Esophagus squamous epithelium (tissue), 5 donors: ENCODE data around the gene CAMK4. TPM values are rescaled to one million over a fixed set of nuclear protein-coding genes. Genes with fewer than 3 reads are reported as not detected.
A peak's percentile ranks its signal among the peaks of the same experiment; 100 is the strongest.

Experiments
- DNase-seq: peaks from one replicate; lab custom pipeline; 2025; lab: John Stamatoyannopoulos, UW
- H3K27ac ChIP-seq, 4 donors: fragments of 200-600 bp; sonication (generic); one replicate each; pipeline ENCODE4 v1.5.1; 2016 to 2019; ENCODE audit warnings: mild to moderate bottlenecking in 1 of 4
- H3K27me3 ChIP-seq, 4 donors: fragments of 200-600 bp; sonication (generic); 1 replicate in 3 of 4; 2 replicates in 1 of 4; pipeline versions ENCODE4 v1.5.1 to v1.6.0; 2017 to 2021; ENCODE audit warnings: antibody characterized with exemption in 1 of 4
- H3K36me3 ChIP-seq, 3 donors: fragments of 200-600 bp; sonication (generic); one replicate each; pipeline ENCODE4 v1.5.1; 2016 to 2019
- H3K4me1 ChIP-seq, 3 donors: fragments of 200-600 bp; sonication (generic); one replicate each; pipeline ENCODE4 v1.5.1; 2017 to 2019
- H3K4me3 ChIP-seq, 4 donors: fragments of 200-600 bp; sonication (generic); 1 replicate in 3 of 4; 2 replicates in 1 of 4; pipeline ENCODE4 v1.5.1; 2016 to 2019; ENCODE audit warnings: mild to moderate bottlenecking in 2 of 4, moderate library complexity in 1 of 4
- H3K9me3 ChIP-seq, 3 donors: fragments of 200-600 bp; sonication (generic); one replicate each; pipeline ENCODE4 v1.5.1; 2016 to 2019
- POLR2A ChIP-seq, 4 donors: fragments of 450-650 bp; IDR thresholded peaks; one replicate each; pipeline ENCODE4 v1.6.1; 2017; ENCODE audit warnings: antibody characterized with exemption in 4 of 4, mild to moderate bottlenecking in 4 of 4, moderate library complexity in 3 of 4
- WGBS, 2 donors: methylation state at CpG; one replicate each; pipeline ENCODE4 v1.1.5; 2018; 5-methylcytosine and 5-hydroxymethylcytosine counted together
- intact Hi-C: fragments of 100-400 bp; cut with DNase I; formaldehyde crosslinking; loops from one replicate; pipeline ENCODE4 v1.15.0; 2022
- total RNA-seq, 4 donors: library from RNA; depleted of rRNA; stranded (reverse); fragments of >200 nt; gene quantifications; one replicate each; pipeline ENCODE4 v1.1.0, GENCODE V29; 2016
- TF ChIP-seq, protein P1 (sequence below), 6 experiments: fragments of 450-650 bp in 4 of 6; fragments of 200-600 bp in 2 of 6; sonication (generic) in 2 of 6; IDR thresholded peaks; one replicate each; pipeline ENCODE4 v1.5.1; 2016 to 2019; ENCODE audit warnings: antibody characterized with exemption in 6 of 6, mild to moderate bottlenecking in 4 of 6, moderate library complexity in 4 of 6
- donor health status: DM: yes; HTN: yes; CAD: no.

CAMK4 gene
- total RNA-seq, 4 donors from 2014 or later = 1.5 to 3.2 (median 2.6) TPM

DNA sequence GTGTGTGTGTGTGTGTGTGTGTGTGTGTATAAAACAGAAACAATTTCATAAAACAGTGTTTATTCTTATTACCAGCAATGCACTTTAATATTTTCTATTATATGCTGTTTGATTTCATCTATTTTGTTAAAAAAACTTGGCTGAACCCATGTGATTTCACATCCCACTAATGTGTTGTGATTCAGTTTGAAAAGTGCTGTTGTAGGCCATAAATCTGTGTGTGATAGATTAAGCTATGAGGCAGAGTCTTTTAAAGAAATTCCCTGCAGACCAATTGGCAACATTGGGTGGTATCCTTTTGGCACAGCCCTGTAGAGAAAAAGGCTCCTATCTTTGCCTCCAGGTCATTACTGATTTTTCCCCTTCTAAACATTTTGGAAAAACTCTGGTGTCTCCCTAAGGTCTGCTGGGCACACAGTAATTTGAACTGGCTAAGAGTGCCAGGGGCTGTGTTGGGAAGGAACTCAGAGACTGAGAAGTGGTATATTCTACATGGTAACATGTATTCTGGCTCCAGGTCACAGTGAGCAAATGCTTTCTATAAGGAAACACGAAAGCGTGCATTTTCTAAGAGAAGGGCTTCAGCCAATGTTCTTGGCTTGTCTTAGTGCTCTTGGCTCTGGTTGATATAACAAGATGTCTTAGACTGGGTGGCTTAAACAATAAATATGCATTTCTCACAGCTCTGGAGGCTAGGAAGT lies 4.5 kb downstream of the CAMK4 start:
- Histone ChIP-seq H3K9me3 (no peaks in the 10 kb centered on the region), H3K4me3 (no peak overlapping the region), H3K36me3 (no peaks in the 10 kb centered on the region), H3K4me1 (peaks cover 4 to 23% (median 5%) of the 10 kb centered on the region in 3 donors), H3K27ac (peak overlapping the region in 1 of 4 donors; percentile 18), H3K27me3 (peaks cover 0 to 28% (median 0%) of the 10 kb centered on the region in 4 donors)
- TF ChIP-seq, protein P1, sequence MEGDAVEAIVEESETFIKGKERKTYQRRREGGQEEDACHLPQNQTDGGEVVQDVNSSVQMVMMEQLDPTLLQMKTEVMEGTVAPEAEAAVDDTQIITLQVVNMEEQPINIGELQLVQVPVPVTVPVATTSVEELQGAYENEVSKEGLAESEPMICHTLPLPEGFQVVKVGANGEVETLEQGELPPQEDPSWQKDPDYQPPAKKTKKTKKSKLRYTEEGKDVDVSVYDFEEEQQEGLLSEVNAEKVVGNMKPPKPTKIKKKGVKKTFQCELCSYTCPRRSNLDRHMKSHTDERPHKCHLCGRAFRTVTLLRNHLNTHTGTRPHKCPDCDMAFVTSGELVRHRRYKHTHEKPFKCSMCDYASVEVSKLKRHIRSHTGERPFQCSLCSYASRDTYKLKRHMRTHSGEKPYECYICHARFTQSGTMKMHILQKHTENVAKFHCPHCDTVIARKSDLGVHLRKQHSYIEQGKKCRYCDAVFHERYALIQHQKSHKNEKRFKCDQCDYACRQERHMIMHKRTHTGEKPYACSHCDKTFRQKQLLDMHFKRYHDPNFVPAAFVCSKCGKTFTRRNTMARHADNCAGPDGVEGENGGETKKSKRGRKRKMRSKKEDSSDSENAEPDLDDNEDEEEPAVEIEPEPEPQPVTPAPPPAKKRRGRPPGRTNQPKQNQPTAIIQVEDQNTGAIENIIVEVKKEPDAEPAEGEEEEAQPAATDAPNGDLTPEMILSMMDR (IDR thresholded peaks at IDR 0.05) = no peak
- TF ChIP-seq POLR2A (IDR thresholded peaks at IDR 0.05) = no peak
- WGBS, 2 donors = 50 to 76% methylated on average over 2 of the region's 2 CpGs
- DNase-seq = no peak
- intact Hi-C loops = no loop called here

GRCh38 chr5:111229221-111229835 lies 5.1 kb downstream of the CAMK4 start:
- Histone ChIP-seq H3K4me3 (no peak overlapping the region), H3K36me3 (no peaks in the 10 kb centered on the region), H3K4me1 (peaks cover 4 to 17% (median 4%) of the 10 kb centered on the region in 3 donors), H3K9me3 (no peaks in the 10 kb centered on the region), H3K27me3 (peaks cover 0 to 21% (median 0%) of the 10 kb centered on the region in 4 donors), H3K27ac (peak overlapping the region in 1 of 4 donors; percentile 18)
- intact Hi-C loops = no loop called here
- WGBS, 2 donors = 71 to 88% methylated on average over 5 of the region's 5 CpGs
- TF ChIP-seq POLR2A (IDR thresholded peaks at IDR 0.05) = no peak
- TF ChIP-seq, protein P1 (IDR thresholded peaks at IDR 0.05) = no peak
- no peak for DNase-seq

DNA sequence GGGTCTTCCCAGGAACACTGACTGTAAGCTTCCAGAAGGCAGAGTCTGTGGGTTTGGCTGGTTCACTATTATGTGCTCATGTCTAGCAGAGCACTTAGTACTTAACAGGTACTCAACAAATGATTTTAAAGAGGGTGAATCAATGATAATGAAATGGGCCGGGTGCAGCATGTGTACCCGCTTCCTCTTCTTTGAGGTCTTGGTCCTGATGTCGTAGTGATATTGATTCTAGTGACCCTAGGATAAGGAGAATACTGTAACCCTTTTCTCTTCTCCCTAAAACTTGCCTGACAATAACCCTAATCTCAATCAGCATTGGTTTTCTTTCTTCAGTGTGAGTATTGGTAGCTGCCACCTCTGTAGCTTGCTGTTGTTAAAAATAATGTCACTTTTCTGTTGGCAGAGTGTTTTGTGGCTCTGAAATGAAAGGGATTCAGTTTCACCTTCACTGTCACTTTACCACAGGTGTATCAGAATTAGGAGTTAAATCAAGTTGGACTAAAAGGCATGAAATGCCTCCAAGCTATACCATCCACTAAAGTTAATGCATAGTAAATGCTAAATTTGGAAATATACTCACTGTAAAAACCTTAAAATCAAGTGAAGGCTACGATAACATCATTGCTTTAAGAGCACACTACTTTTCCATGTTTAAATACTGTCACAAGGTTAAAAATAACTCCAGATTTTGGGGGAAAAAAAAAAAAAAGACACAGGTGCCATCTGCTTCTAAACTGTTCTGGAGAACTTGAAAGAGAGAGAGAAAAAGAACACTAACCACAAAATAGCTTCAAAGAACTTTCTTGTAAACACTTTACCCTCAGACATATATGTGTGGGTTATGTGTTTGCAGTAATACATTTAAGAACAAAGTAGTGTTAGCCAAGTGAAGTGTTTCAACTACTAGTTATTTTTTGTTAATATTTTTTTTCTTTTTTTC lies 6.0 kb downstream of the CAMK4 start:
- H3K27ac ChIP-seq = peak overlapping the region in 1 of 4 donors; percentile 15
- intact Hi-C loops = no loop called here
- H3K36me3 ChIP-seq = no peaks in the 10 kb centered on the region
- 70 to 72% methylated on average over 4 of the region's 4 CpGs for WGBS, 2 donors
- H3K9me3 ChIP-seq = no peaks in the 10 kb centered on the region
- no peak for DNase-seq
- TF ChIP-seq, protein P1 (IDR thresholded peaks at IDR 0.05) = no peak
- TF ChIP-seq POLR2A (IDR thresholded peaks at IDR 0.05) = no peak
- no peak overlapping the region for H3K4me3 ChIP-seq
- H3K27me3 ChIP-seq = peaks cover 0 to 13% (median 0%) of the 10 kb centered on the region in 4 donors
- H3K4me1 ChIP-seq = peaks cover 0 to 8% (median 0%) of the 10 kb centered on the region in 3 donors

- TF ChIP-seq, protein P1 (IDR thresholded peaks at IDR 0.05) = no peak
- no peak for TF ChIP-seq POLR2A (IDR thresholded peaks at IDR 0.05)
- no peak for DNase-seq
- intact Hi-C loops = no loop called here
- H3K4me3 ChIP-seq = no peak overlapping the region
- peaks cover 0 to 5% (median 0%) of the 10 kb centered on the region in 4 donors for H3K27me3 ChIP-seq
- H3K9me3 ChIP-seq = no peaks in the 10 kb centered on the region
- H3K4me1 ChIP-seq = peaks cover 0 to 7% (median 0%) of the 10 kb centered on the region in 3 donors
- WGBS, 2 donors = 89 to 100% methylated on average over 1 of the region's 1 CpG
- H3K36me3 ChIP-seq = no peaks in the 10 kb centered on the region
- peak overlapping the region in 1 of 4 donors; percentile 13 for H3K27ac ChIP-seq
Measured at GRCh38 chr5:111231119-111231518, 6.9 kb downstream of the CAMK4 start.
